GM12873 (cell line): ENCODE data around the gene HMOX2.
A peak's percentile ranks its signal among the peaks of the same experiment; 100 is the strongest.

Source experiments
- TF ChIP-seq, protein P1 (sequence below): IDR thresholded peaks from 2 replicates; pipeline ENCODE4 v1.5.1; 2012; ENCODE audit warnings: low read depth, mild to moderate bottlenecking, moderate library complexity, low read length, control low read depth; ENCODE audit not compliant: insufficient read depth; ENCODE audit errors: missing control alignments

Gene HMOX2

DNA sequence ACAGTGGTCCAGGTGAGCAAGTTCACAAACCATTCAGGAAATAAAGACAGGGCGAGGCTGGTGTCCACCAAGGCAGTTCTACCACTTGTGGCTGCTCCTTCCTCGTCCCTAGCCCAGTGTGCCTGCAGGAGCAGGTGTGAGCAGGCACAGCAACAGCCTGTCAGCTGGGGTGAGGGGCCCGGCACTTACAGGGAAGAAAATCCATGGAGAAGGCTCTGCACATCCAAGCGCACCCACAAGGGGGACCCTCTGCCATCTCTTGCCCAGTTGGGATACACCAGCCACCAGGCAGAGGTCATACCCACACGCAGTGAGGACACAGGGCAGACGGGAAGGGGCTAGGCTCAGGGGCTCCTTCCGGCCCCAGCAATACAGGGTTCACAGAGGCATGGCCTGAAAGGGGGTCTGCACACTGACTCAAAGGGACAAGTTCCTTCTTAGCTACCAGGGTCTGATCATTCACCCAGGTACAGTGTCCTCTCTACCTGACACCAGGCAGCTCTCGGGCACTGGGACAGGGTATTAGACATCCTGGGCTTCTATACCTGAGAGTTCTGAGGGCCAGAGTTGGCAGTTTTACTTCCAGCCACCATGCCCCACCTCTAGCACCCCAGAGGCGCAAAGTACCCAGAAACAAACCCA lies 35.4 kb downstream of the HMOX2 start:
- TF ChIP-seq, protein P1, sequence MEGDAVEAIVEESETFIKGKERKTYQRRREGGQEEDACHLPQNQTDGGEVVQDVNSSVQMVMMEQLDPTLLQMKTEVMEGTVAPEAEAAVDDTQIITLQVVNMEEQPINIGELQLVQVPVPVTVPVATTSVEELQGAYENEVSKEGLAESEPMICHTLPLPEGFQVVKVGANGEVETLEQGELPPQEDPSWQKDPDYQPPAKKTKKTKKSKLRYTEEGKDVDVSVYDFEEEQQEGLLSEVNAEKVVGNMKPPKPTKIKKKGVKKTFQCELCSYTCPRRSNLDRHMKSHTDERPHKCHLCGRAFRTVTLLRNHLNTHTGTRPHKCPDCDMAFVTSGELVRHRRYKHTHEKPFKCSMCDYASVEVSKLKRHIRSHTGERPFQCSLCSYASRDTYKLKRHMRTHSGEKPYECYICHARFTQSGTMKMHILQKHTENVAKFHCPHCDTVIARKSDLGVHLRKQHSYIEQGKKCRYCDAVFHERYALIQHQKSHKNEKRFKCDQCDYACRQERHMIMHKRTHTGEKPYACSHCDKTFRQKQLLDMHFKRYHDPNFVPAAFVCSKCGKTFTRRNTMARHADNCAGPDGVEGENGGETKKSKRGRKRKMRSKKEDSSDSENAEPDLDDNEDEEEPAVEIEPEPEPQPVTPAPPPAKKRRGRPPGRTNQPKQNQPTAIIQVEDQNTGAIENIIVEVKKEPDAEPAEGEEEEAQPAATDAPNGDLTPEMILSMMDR: peak; percentile 53

DNA sequence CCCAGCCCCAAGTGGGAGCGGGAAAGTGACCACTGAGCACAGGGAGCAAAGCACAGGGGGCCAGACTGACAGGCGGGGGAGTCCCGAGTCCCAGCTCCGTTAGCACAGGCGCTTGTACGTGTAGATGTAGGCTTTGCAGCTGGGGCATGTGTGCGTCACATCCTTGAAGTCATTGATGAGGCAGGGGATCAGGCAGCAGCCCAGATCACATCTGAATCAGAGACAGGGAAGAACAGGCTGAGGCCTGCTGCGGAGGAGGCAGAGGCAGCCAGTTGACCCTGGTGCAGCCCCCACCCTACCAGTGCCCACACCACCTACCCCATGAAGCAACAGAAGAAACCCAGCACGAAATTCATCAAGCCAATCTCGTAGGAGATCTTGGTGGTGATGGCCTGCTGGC lies 36.3 kb downstream of the HMOX2 start:
- TF ChIP-seq, protein P1: no peak

DNA sequence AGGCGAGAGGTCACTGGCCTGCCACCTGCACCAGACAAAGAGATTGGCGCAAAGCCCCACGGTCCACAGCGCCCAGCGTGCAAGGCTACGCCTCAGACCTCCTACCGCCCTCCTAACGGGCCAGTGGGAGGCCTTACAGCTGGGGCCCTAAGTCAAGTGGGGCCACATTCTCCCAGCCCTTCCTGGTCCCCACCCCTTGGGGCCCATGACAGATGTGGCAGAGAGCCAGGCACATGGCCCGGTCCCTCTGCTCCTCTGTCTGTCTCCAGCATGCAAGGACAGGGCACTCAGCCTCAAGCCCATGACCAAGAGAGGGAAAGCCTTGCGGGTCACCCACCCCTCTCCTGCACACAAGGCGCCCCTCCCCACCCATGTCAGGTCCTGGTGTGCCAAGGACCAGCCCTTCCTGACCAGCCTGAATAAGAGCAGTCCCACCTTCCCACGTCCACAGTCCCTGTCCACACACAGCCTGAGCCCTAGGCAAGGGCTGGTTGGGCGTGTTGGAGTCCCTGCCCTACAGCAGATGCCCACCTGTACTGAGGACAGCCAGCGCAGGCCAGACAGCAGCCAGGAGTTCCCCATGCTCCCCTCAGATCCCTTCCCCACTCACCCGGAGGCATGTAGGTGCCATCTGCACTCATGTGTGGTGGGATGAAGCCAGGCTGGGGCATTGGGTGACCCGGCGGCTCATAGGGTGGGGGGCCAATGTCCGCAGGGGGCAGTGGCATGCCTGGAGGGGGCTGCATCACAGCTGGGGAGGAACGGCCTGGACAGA lies 37.1 kb downstream of the HMOX2 start:
- TF ChIP-seq, protein P1: no peak

DNA sequence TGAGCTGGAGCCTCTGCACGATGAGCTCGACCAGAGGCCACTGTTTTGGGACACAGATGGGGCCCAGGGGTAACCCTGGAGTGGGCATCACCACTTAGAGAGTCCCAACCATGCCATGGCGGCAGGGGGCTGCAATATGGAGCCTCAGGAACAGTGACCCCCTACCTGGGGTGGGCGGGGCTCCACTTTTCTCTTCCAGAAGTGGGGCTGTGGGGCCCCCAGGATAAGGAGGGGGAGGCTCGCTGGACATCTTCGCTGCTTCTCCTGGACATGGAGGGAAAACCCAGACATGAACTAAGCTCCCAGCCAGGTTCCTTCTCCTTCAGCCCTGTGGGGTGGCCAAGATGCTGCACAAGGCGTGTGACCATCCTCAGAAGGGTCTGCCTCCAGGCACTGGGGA lies 37.7 kb downstream of the HMOX2 start:
- TF ChIP-seq, protein P1: no peak

DNA sequence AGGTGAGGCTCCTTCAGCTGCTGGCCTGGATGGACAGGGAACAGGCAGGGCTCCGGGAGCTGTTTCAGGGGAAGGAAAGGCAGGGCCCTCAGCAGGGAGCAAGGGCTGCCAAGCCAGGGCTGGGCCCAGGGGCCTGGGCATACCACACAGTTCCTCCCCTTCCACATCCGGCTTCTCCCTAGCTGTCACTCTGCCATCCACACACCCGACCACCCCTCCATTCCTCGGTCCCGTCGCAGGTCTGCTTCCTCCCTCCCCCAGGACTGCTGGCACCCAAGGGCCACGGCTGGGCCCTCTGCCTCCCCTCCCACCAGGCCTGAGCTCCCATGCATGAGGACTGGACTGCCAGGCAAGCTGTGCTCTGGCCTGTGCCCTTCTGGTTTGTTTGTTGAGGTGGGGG lies 38.4 kb downstream of the HMOX2 start:
- TF ChIP-seq, protein P1: no peak

DNA sequence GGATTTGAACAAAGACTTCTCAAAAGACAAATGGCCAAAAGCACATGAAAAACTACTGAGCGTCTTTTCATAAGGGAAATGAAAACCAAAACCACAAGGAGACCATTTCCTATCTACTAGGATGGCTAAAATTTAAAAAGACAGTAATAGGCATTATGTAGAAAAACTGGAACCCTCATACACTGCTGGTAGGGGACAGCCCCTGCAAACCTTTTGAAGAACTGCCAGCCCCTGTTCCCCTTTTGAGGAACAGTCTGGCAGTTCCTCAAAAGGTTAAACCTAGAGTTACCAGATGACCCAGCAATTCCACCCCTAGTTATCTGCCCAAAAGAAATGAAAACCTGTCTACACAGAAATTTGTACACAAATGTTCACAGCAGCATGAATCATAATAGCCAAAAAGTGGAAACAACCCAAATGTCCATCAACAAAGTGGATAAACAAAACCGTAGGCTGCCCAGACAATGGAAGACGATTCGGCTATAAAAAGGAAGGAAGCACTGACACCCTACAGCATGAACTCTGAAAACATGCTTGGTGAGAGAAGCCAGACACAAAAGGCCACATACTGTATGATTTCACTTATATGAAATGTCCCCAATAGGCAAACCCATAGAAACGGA lies 39.5 kb downstream of the HMOX2 start:
- TF ChIP-seq, protein P1: no peak
